Kidney glomerular epithelial cell (primary cell): ENCODE data around the gene MAP4K1.

Experiments used
- DNase-seq: peaks from one replicate; lab custom pipeline; 2025; lab: John Stamatoyannopoulos, UW

Gene MAP4K1

DNA sequence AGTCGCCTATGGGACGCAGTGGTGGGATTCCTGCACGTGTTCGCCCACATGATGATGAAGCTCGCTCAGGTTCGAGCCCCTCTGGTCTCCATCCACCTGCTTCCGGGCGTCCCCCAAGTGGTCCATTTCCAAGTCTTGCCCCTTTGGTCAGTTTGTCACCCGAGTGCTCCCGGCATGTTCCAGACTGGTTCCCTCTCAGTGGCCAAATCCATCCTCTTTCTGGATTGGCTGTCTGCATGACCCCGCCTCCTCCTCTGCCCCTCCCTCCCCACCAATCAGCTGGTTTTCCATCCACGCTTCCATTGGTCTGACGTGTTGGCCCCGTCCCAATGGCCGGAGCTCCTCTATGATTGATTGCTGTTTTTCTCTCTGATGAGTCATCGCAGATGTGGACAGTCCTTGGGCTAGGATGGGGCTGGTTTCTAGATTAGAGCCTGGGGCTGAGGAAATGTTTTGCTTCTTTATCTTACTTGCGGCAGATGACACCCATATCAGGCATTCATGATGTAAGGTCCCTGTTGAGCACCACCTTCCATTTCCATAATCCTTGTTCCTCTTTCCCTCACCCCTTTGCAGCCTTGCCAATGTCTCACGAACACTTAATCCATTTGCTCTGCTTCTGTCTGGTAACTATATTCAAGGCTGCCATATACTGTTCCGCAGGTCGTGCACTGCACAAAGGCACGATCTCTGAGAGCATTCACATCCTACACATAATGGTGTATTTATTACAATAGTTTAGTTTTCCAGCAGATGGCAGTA lies 73.8 kb downstream of the MAP4K1 start:
- DNase-seq = peak; percentile 68

DNA sequence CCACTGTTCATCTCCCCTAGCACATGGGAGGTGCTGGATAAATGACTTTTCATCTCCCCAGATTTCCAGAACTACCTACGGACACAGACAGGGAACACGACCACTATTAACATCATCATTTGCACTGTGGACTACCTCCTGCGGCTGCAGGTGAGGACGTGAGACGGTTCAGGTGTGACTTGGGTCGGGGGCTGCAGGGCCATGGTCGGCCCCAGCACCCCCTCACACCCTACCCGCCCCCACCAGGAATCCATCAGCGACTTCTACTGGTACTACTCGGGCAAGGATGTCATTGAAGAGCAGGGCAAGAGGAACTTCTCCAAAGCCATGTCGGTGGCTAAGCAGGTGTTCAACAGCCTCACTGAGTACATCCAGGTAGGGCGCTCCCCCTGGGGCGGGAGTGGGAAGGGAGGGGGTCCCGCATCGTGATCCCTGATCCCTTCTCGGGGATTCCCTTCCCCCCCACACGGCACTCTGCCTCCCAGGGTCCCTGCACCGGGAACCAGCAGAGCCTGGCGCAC lies 74.4 kb downstream of the MAP4K1 start:
- no peak for DNase-seq

DNA sequence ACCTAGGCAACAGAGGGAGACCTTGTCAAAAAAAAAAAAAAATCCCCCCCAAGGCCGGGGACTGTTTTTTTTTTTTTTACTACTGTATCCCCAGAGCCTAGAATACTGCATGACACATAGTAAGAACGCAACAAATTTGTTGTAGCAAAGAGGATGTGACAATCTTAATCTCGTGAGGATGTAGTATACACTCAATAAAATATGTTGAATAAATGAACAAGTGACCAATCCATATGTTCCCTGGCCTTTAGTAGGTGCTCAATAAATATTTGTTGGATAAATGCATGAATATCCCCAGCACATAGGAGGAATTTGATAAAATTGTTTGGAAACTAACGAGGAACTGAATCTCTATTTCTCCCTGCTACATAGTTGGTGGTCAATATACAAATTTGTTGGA lies 75.7 kb downstream of the MAP4K1 start:
- DNase-seq = no peak

DNA sequence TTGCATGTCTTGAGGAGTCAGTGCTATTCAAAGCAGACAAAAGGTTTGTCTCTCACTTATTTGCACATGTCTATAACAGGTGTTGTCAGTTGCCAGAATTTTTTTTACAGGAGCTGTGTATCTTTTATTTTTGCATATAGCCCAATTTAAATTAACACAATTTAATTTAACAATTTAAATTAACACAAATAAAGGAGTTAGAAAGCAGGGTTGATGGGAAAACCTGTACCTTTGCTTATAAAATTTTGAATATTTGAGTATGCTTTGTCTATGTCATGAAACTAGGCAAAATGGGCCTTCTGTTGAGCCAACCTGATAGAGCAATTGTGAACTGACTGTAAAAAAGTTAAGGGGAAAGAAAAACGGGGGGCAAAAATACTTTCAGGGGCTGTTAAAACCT lies 78.0 kb downstream of the MAP4K1 start:
- DNase-seq = no peak

DNA sequence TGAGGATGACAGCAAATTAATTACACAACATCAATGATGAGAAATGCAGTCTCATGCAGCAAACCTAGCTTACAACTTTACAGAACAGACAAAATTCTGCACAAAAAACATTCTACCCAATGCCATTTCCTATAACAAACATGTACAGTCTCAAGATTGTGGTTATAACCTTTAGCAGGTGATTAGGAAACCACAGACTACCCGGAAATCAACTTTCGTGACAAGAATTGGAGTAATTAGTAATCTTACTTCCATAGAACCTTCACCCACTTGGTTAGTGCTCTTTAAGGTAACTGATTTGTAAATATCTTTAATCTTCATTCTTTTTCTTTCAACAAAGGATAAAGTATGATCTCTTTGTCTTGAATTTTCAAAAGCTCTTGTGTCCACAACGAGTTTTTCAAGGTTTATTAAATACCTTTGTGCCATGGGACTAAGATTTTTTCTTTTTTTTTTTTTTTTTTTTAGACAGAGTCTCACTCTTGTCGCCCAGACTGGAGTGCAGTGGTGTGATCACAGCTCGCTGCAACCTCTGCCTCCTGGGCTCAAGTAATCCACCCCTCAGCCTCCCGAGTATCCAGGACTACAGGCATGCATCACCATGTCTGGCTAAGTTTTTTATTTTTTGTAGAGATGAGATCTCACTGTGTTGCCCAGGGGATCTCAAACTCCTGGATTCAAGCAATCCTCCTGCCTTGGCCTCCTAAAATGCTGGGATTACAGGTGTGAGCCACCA lies 78.8 kb downstream of the MAP4K1 start:
- DNase-seq = no peak

DNA sequence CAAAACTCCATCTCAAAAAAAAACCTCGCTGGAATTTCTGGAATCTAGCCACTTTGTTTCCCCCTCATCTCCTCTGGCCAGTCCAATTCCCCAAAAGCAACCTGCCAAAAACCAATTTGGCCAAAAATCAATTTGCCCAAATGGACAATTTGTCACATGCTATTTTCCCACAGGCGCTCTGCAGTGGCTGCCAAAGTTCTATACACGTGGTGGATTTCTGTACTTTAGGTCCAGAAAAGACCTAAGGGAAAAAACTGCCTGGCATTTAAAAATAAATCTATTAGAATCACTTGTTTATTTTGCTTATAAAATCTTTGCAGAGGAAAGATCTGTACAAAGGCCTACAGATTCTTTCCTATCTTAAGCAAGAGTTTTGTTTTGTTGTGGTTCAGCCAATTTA lies 79.4 kb downstream of the MAP4K1 start:
- no peak for DNase-seq
